RWPE2 (cell line): ENCODE data around the gene ZNF57.

Experiments used
- ATAC-seq: fragments of 200-7000 bp; cut with Tn5 transposase; 3 replicates; pipeline ENCODE4 v1.9.1; 2021; ENCODE audit warnings: low read depth
- DNase-seq: peaks from one replicate; pipeline ENCODE4 v3.0.0-alpha.2; 2020; ENCODE audit warnings: low spot score
- H3K27ac ChIP-seq: fragments of 450-650 bp; 2 replicates; pipeline ENCODE4 v1.5.1; 2017; ENCODE audit warnings: mild to moderate bottlenecking; ENCODE audit not compliant: poor library complexity, severe bottlenecking
- H3K27me3 ChIP-seq: fragments of 250-450 bp; sonication (Bioruptor Pico); 2 replicates; pipeline ENCODE4 v1.5.1; 2021; ENCODE audit warnings: mild to moderate bottlenecking, moderate library complexity; ENCODE audit not compliant: insufficient read depth, poor library complexity, severe bottlenecking
- H3K36me3 ChIP-seq: fragments of 250-450 bp; sonication (Bioruptor Pico); 2 replicates; pipeline ENCODE4 v1.5.1; 2020; ENCODE audit warnings: low read depth, mild to moderate bottlenecking, moderate library complexity
- H3K4me1 ChIP-seq: fragments of 250-450 bp; sonication (Bioruptor Pico); 2 replicates; pipeline ENCODE4 v1.5.1; 2021; ENCODE audit warnings: mild to moderate bottlenecking, moderate library complexity; ENCODE audit not compliant: insufficient read depth, poor library complexity, severe bottlenecking
- H3K4me3 ChIP-seq: fragments of 250-450 bp; sonication (Bioruptor Pico); 2 replicates; pipeline ENCODE4 v1.5.1; 2021; ENCODE audit warnings: mild to moderate bottlenecking, moderate library complexity; ENCODE audit not compliant: severe bottlenecking
- H3K9me3 ChIP-seq: fragments of 250-450 bp; sonication (Bioruptor Pico); 2 replicates; pipeline ENCODE4 v1.5.1; 2021; ENCODE audit warnings: mild to moderate bottlenecking, moderate library complexity; ENCODE audit not compliant: severe bottlenecking
- CTCF ChIP-seq: fragments of 450-650 bp; IDR thresholded peaks from one replicate; pipeline ENCODE4 v1.5.1; 2017; ENCODE audit warnings: mild to moderate bottlenecking, moderate library complexity; ENCODE audit not compliant: poor library complexity, severe bottlenecking

ZNF57 gene

GRCh38 chr19:2950286-2951124 is 49.8 kb downstream of the ZNF57 start:
- H3K9me3 ChIP-seq = no peaks in the 10 kb centered on the region
- no peaks in the 10 kb centered on the region for H3K27me3 ChIP-seq
- no peak for TF ChIP-seq CTCF
- ATAC-seq (peak; percentile 93), DNase-seq (peak; percentile 98)
- H3K4me3 ChIP-seq = peak overlapping the region; percentile 64
- H3K27ac ChIP-seq = peak overlapping the region; percentile 62
- H3K36me3 ChIP-seq = no peaks in the 10 kb centered on the region
- peaks cover 3% of the 10 kb centered on the region for H3K4me1 ChIP-seq

- H3K27ac ChIP-seq = peak overlapping the region; percentile 60
- H3K27me3 ChIP-seq = no peaks in the 10 kb centered on the region
- ATAC-seq = peak; percentile 65
- TF ChIP-seq CTCF = peak; percentile 18
- peaks cover 3% of the 10 kb centered on the region for H3K4me1 ChIP-seq
- H3K4me3 ChIP-seq = peak overlapping the region; percentile 20
- H3K36me3 ChIP-seq = no peaks in the 10 kb centered on the region
- no peak for DNase-seq
- no peaks in the 10 kb centered on the region for H3K9me3 ChIP-seq
These were observed 52.3 kb downstream of the ZNF57 start for GRCh38 chr19:2952953-2953481.

- DNase-seq = no peak
- Histone ChIP-seq H3K4me1 (peaks cover 3% of the 10 kb centered on the region), H3K36me3 (no peaks in the 10 kb centered on the region), H3K4me3 (no peak overlapping the region), H3K27me3 (no peaks in the 10 kb centered on the region), H3K9me3 (no peaks in the 10 kb centered on the region), H3K27ac (no peak overlapping the region)
- no peak for ATAC-seq
- no peak for TF ChIP-seq CTCF
These were observed 56.4 kb downstream of the ZNF57 start for GRCh38 chr19:2957160-2957559.

- Histone ChIP-seq H3K9me3 (no peaks in the 10 kb centered on the region), H3K36me3 (no peaks in the 10 kb centered on the region), H3K27ac (no peak overlapping the region), H3K4me3 (no peak overlapping the region), H3K4me1 (no peaks in the 10 kb centered on the region), H3K27me3 (no peaks in the 10 kb centered on the region)
- TF ChIP-seq CTCF = no peak
- DNase-seq = no peak
- ATAC-seq = no peak
These were observed 59.4 kb downstream of the ZNF57 start for GRCh38 chr19:2960120-2960519.
